NOMO-1 treated with dmso at 0.1 percent for 144 hours (cell line): ENCODE measurements around the gene ETNK1.

Source experiments
- DNase-seq: peaks from one replicate; lab custom pipeline; 2025; ENCODE audit not compliant: unreplicated experiment; lab: John Stamatoyannopoulos, UW

Gene ETNK1

GRCh38 chr12:22731236-22731635 lies 106.3 kb downstream of the ETNK1 start:
- no peak for DNase-seq

GRCh38 chr12:22733756-22734155 lies 108.8 kb downstream of the ETNK1 start:
- DNase-seq: no peak

GRCh38 chr12:22738945-22739344 lies 114.0 kb downstream of the ETNK1 start:
- no peak for DNase-seq
